GM18867 (cell line): Measurements from ENCODE around the gene TEX26.
"Not testable (repeated sequence)": the region's sequence is repeated elsewhere in the genome, so short reads cannot be mapped to it uniquely, and the experiment has no call there.

Experiments
- ATAC-seq: cut with Tn5 transposase; IDR thresholded peaks from one replicate; pipeline ENCODE4 v1.9.1; 2021; ENCODE audit warnings: mild to moderate bottlenecking, moderate library complexity; ENCODE audit not compliant: unreplicated experiment

Gene TEX26

GRCh38 chr13:30918662-30919405, 13.6 kb upstream of the TEX26 start:
- no peak for ATAC-seq

GRCh38 chr13:30920162-30920909, 12.1 kb upstream of the TEX26 start:
- ATAC-seq: no peak

- no peak for ATAC-seq
Measured at GRCh38 chr13:30923418-30923817, 9.0 kb upstream of the TEX26 start.

GRCh38 chr13:30924721-30925120, 7.7 kb upstream of the TEX26 start:
- ATAC-seq: no peak

- ATAC-seq: no peak
Measured at GRCh38 chr13:30925429-30925828, 7.0 kb upstream of the TEX26 start.

GRCh38 chr13:30926781-30927180, 5.7 kb upstream of the TEX26 start:
- no peak for ATAC-seq

GRCh38 chr13:30927188-30927587, 5.3 kb upstream of the TEX26 start:
- not testable (repeated sequence) for ATAC-seq

GRCh38 chr13:30927595-30927994, 4.9 kb upstream of the TEX26 start:
- ATAC-seq: no peak

GRCh38 chr13:30928978-30929377, 3.5 kb upstream of the TEX26 start:
- ATAC-seq: no peak

- ATAC-seq: no peak
Measured at GRCh38 chr13:30933354-30933670, 856 bp downstream of the TEX26 start.

- ATAC-seq: no peak
Measured at GRCh38 chr13:30934381-30934780, 1.9 kb downstream of the TEX26 start.

- ATAC-seq: no peak
Measured at GRCh38 chr13:30934803-30935202, 2.3 kb downstream of the TEX26 start.

- ATAC-seq: no peak
Measured at GRCh38 chr13:30936971-30937370, 4.5 kb downstream of the TEX26 start.

- no peak for ATAC-seq
Measured at GRCh38 chr13:30943881-30944280, 11.4 kb downstream of the TEX26 start.

- ATAC-seq: no peak
Measured at GRCh38 chr13:30957258-30957943, 24.9 kb downstream of the TEX26 start.

GRCh38 chr13:30959678-30960077, 27.2 kb downstream of the TEX26 start:
- no peak for ATAC-seq

GRCh38 chr13:30963791-30964190, 31.3 kb downstream of the TEX26 start:
- no peak for ATAC-seq

GRCh38 chr13:30965380-30965779, 32.9 kb downstream of the TEX26 start:
- ATAC-seq: no peak

- ATAC-seq: no peak
Measured at GRCh38 chr13:30966101-30966500, 33.6 kb downstream of the TEX26 start.

- ATAC-seq: no peak
Measured at GRCh38 chr13:30968846-30969245, 36.4 kb downstream of the TEX26 start.

GRCh38 chr13:30971575-30971974, 39.1 kb downstream of the TEX26 start:
- no peak for ATAC-seq

GRCh38 chr13:30972888-30973377, 40.5 kb downstream of the TEX26 start:
- no peak for ATAC-seq
